ENCODE data around the gene TMEM200B. TPM values are rescaled to one million over a fixed set of nuclear protein-coding genes. Genes with fewer than 3 reads are reported as not detected.
"Not testable (repeated sequence)": the region's sequence is repeated elsewhere in the genome, so short reads cannot be mapped to it uniquely, and the experiment has no call there.

TMEM200B gene
- 1 to 10 TPM; 1.3 to 6.3 TPM for total RNA-seq
- long read RNA-seq, partial matches to known transcripts = 0 of 3 reads
- long read RNA-seq, other reads (novel, unspliced or antisense) = 2 of 3 reads

DNA sequence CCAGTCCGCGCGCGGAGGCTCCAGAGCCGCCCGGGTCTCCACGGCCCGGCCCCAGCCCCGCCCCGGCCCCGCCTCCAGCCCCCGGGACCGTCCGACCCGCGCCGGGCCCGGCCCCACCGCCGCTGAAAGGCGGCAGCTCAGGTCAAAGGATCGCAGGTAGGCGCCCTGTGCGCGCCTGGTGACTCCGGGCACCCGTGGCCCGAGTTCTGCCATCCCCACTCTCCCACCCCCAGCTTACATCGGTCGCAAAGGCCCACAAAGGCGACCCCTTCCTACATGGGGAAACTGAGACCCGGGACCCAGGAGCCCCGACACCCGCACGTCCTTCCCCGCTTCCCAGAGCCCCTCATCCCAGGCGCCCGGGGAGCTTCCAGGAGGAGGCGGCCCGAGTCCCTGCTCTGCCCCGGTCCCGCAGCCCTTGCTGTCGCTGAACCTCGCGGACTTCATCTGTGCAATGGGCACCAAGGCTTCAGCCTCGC lies at the start of gene TMEM200B:
Gene TMEM200B, minus strand, starts transcription at position 17 of the 479 bp plus-strand sequence. CDS start 2,075 bp downstream, outside the sequence.
- ATAC-seq (peak; percentile 9), DNase-seq (no peak)
- intact Hi-C loops (cut with DNase I, micrococcal nuclease) = no loop called here

DNA sequence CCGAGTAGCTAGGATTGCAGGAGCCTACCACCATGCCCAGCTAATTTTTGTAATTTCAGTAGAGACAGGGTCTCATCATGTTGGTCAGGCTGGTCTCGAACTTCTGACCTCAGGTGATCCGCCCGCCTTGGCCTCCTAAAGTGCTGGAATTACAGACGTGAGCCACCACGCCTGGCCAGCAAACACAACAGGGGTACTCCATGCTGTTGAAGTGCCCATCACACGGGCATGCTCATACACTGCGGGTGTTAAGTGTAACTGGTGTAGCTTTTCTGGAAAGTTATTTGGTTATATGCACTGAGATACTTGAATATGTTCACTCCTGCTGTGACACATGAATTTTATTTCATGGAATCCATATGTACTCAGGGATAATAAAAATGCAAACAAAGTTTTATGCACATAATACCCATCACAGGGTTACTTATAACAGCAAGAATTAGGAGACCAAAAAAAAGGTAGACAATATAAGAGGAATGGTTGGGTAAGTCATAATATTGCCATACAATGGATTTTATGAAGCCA lies 48.8 kb upstream of the TMEM200B start:
- ATAC-seq (no peak), DNase-seq (no peak)
- intact Hi-C loops (cut with DNase I, micrococcal nuclease) = no loop called here

DNA sequence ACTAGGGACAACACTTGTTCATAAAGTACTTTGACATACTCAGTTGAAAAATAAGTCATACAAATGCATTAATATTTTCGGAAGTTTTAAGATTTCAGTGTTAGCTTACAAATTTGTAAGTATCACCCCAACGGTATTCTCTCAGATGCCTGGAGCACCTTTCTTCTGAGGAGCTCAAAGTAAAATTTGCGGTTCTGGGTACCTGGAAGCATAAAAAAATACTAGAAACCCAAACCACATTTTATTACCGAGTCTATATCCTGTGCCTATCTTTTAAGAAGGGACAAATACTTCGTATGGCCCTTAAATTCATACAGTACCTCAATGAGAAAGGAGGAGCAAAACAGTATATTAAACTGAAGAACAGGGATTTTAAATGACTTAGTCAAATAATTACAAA lies 47.8 kb upstream of the TMEM200B start:
- no peak for DNase-seq
- intact Hi-C loops (cut with DNase I, micrococcal nuclease) = no loop called here
- no peak for ATAC-seq

DNA sequence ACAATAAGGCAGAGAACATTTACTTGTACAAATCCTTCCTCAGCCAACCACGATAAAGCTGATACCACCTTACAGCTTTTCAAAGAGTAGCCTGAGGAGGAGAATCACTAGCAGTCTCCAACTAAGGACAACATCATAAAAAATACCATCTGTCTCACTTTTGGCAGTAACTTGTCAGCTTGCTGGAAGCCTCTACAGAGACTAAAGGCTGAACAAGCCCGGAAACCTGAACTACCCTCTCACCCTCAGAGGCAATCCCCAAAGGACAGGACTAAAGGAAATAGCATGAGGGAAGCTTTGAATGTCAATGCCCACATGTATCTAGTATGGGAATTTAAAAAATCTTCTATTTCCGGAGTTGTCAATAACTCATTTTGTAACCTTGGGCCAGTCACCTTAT lies 47.4 kb upstream of the TMEM200B start:
- peak; percentile 29 for ATAC-seq
- intact Hi-C loops (cut with DNase I, micrococcal nuclease) = no loop called here

DNA sequence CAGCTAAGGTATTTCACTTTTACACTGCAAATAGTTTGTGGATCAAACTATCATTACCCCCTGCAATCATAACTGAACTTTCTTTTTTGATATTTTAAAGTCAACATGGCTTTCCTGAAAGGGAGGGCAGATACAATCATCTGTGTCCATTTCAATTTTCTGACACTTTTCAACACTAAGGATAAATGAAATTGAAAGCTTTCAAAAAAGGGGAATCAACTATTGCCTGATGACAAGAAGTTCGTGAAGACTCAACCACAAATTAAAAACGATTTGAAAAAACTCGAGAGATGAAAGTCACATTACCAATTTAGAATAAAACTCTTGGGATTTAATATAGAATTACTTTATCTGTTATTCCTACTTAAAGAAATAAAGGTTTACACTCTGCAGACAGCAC lies 46.3 kb upstream of the TMEM200B start:
- intact Hi-C loops (cut with DNase I, micrococcal nuclease) = no loop called here
- ATAC-seq (no peak), DNase-seq (no peak)

More for the DNA sequence above, 47.4 kb upstream of the TMEM200B start:
- DNase-seq = no peak

DNA sequence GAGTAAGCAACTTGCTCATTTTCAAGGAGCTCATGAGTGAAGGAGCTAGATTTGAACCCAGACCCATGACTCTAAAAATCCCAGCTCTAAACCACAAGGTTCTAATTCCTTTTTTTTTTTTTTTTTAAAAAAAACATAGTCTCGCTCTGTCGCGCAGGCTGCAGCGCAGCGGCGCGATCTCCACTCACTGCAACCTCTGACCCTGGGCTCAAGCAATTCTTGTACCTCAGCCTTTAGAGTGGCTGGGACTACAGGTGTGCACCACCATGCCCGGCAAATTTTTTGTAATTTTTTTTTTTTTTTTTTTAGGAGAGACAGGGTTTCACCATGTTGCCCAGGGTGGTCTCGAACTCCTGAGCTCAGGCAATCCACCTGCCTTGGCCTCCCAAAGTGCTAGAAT lies 44.2 kb upstream of the TMEM200B start:
- ATAC-seq (no peak), DNase-seq (no peak)
- intact Hi-C loops (cut with DNase I, micrococcal nuclease) = no loop called here

DNA sequence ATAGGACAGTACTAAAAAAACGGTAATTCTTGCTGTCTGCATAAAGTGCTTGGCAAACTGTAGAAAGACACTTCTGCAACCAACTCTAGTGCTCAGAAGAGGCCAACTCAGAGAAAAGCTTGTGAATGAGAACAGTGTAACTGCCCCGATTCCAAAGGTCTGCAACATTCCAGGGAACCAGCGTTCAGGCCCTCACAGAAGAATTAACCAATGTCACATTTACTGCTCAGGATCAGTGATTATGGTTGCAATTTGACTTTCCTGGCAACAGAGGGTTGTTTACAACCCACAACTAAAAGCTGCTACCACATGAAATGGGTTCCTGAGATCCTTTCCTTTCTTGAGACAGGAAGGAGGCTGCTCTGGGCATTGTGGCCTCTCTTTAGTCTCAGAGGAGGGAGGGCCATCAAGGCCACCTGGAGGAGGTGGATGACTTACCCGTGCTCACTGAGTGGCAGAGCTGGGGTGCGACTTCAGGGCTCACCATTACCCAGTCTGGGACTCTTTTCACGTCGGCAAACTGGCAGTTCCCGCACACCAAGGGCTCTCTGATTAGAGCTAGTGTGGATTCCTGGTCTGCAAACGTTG lies 42.7 kb upstream of the TMEM200B start:
- no peak for DNase-seq
- ATAC-seq = peak; percentile 76
- intact Hi-C loops (cut with DNase I, micrococcal nuclease) = no loop called here

DNA sequence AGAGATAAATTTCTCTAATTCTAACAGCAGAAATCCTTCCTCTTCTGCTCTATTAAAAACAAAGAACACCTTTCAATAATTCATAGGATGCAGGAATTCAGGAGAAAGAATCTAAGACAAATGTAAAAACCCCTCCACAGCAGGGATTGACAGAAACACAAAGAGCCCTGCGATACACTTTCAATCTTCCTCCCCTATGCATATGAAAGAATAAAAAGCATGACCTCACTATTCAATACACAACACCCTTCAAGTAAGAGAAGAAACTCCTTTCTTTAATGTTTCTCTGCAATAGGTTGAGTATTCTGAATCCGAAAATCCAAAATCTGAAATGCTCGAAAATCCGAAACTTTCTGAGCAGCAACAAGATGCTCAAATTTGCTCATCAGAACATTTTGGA lies 40.9 kb upstream of the TMEM200B start:
- intact Hi-C loops (cut with DNase I, micrococcal nuclease) = no loop called here
- ATAC-seq = no peak
- no peak for DNase-seq

DNA sequence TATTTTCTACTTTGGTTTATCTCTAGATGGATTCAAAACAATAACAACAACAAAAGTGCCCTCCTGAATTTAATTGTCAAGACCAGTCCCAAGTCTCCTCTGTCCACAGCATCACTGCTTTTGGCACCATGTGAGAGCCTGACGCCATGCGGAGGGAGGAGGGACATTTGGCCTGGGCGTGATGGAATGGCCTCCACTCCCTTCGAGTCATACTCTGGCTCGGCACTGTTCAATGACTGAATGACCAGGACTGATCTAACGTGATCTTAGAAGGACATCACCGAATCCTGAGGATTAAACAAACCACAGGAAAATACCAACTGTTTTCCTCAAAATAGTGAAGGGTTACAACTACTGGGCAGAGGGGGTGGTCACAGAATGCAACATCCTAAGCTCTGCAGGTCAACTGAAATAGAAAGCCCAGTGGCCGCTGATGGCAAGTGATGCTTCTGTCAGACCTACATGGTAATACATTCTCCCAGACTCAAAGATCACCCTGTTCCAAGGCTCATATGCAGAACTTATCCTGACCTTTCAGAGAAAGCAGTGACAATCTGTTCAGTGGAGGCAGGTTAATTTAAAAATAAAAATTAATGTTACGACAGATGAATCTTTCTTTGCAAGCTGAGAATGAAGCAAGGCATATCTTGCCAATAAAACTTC lies 38.9 kb upstream of the TMEM200B start:
- intact Hi-C loops (cut with DNase I, micrococcal nuclease) = no loop called here
- DNase-seq (no peak), ATAC-seq (peak; percentile 48)

DNA sequence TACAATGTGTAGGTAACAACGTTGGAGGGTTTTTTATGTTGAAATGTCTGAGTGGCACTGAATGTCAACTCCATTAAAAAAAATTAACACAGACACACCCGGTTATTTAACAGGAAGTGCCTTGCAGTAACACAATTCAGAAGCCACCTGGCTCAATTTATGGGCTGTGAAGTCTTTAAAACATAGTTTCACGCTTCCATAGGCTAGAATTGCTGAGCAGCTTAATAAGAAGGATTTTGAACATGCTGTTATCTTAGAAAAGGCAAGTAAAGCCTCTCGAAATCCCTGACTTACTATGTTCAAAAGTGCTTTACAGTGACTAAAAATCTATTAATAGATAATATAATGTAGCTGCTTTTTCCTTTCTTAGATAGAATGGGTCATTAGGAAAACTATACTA lies 38.3 kb upstream of the TMEM200B start:
- ATAC-seq (peak; percentile 64), DNase-seq (no peak)
- intact Hi-C loops (cut with DNase I, micrococcal nuclease) = no loop called here

DNA sequence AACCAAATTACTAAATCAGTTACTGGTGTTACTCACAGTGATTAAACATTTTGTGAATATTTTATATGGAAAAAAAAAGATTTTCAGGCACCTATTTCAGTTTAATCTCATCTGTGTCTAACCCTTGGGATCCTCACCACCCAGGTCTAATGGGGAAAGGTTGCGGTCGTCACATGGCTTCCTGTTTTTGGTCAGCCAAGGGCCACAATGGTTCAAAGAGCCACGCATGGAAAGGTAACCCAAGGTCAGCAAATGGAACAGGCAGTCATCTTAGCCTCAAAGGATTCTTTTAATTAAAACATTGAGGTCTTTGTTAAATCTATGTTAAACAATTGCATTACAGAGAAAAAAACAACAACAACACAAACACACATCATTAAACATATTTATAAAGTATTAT lies 36.1 kb upstream of the TMEM200B start:
- ATAC-seq (no peak), DNase-seq (no peak)
- intact Hi-C loops (cut with DNase I, micrococcal nuclease) = no loop called here

DNA sequence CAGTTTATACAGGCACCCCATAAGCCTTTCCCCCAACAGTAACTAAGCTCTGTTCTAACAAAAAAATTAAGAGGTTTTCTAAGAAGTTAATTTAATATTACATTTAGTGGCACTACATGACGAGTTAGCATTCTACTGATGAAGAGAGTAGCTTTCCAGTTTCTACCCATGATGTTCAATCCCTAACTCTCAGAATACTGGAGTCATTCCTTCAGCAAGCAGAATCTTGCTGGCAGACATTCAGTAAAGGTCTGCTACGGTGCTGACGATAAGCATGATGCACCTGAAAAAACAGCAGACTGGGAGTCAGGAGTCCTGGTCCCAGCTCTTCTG lies 33.5 kb upstream of the TMEM200B start:
- DNase-seq = no peak
- ATAC-seq = no peak
- intact Hi-C loops (cut with DNase I, micrococcal nuclease) = no loop called here

DNA sequence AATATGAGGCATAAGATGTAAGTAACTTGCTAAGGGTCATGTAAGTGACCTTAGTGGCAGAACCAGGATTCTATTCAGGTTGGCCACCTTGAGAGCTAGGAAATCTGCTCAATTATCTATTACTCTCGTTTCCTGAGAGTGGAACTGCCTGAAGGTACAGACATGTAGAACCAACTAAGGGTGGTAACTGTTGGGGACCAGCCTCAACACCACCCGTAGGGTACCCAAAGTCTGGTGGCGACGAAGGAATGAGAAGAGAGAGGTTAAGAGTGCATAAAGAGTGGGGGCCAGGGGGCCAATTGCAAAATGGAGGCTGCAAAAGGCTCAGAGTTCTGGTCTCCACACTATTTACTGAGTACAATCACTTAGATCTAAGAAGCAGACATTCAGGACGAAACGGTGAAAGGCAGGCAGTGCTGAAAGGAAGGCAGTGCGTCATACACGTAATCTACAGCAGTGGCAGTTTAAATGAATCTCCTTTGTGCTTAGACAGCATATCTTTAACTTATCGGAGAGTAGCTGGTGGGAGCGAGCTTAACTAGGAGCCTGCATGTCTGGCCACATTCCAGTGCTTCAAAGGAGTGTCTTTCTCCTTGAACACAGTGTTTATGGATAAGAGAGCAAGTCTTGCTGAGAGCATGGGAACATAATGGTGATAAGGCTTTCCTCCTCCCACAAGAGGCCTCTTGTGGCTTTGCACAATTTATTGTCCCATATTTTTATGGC lies 33.0 kb upstream of the TMEM200B start:
- intact Hi-C loops (cut with DNase I, micrococcal nuclease) = no loop called here
- DNase-seq = no peak
- ATAC-seq = no peak

DNA sequence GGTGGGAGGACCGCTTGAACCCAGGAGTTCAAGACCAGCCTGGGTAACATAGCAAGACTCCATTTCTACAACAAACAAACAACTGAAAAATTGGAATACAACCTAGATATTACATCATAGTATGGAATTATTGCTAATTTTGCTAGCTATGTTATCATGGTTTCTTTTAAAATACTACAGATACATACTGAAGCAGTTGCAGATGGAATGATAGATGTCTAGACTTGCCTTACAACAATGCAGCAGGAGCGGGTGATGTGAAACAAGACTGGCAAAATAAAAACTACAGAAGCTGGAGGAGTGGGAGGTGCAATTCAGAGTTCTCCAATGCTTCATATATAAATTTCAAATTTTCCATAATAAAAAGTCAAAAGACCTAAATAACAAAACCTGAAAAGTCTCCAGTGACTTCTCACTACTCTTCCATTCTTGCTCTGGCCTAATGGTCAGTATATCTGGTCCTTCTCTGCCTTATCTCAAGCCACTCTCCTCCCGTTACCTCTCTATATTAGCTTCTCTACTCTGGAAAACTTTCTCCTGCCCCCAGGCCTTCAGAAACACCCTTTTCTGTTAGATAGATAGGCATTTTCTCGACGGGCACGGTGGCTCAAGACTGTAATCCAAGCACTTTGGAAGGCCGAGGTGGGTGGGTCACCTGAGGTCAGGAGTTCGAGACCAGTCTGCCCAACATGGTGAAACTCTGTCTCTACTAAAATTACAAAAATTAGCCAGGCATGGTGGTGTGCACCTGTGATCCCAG lies 28.5 kb upstream of the TMEM200B start:
- intact Hi-C loops (cut with DNase I, micrococcal nuclease) = no loop called here
- DNase-seq (no peak), ATAC-seq (no peak)

DNA sequence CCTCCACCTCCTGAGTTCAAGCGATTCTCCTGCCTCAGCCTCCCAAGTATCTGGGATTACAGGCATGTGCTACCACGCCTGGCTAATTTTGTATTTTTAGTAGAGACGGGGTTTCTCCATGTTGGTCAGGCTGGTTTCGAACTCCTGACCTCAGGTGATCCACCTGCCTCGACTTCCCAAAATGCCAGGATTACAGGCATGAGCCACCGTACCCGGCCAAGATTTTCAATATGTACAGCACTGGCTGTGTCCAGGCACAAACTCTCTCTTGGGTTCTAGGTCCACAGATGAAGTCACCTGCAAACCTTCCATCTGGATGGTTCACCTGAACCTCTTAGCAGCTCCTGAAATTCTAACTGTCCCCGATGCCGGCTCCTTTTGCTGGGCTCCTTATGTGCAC lies 26.6 kb upstream of the TMEM200B start:
- DNase-seq; intact Hi-C loops (cut with DNase I, micrococcal nuclease); ATAC-seq: not testable (repeated sequence)

DNA sequence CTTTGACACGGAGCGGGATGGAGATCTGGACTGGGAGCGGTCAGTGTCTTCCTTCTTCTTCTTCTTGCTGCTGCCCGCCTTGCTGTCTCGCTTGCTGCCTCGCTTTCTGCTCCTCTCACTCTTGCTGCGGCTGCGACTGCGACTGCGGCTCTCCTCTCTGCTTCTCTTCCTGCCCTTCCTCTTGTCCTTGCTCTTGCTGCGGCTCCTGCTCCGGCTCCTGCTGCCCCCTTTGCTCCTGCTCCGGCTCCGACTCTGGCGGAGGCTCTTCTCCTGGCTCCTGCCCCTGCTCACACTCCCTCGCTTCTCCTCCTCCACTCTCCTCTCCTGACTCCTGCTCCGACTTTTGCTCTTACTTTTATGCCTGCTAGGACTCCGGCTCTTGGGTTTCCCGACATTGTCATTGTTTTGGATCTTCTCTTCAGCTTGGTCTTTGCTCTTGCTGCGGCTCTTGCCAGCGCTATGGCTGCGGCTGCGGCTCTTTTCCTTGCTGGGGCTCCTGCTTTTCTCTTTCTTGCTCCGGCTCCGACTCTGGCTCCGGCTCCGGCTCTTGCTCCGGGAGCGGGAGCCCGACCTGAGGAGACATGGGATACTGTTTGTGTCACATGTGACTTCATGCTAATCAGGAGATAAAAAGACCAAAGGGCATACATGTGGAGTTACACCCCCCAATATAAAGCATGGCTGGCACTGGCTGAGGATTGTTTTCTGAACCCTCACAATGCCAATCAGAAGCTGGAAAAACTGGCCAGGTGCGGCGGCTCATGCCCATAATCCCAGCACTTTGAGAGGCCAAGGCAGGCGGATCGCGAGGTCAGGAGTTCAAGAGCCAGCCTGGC lies 25.2 kb upstream of the TMEM200B start:
- intact Hi-C loops (cut with DNase I, micrococcal nuclease) = no loop called here
- ATAC-seq = no peak
- DNase-seq = no peak

DNA sequence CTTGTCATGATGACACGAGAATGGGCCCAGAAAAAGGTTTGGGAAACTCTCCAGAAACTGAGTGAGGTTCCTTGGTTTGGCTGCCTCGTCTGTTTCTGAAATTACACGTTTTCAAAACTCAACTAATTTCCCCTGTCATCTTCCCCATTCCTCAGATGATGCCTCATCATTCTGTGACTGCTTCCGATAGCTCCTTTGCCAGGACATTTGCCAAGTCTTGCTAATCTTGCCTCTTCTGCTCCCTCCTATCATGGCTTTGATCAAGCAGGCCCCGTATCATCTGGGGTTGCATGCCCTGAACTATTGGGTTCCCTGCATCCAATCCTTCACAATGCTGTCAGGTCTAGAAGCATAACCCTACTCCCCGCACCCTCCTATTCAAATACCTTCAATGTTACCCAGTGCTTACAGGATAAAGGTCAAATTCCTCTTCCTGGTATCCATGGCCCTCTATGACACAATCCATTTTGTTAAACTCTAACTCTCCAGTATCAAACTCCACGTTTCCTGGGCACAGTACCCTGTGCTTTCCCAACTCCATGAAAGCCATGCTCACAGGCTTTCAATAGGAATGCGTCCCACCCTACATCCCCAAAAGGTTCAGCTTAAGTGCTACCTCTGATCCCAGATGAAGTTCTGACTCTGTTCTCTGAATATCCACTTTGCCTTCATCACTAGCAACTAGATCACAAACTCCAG lies 22.2 kb upstream of the TMEM200B start:
- no peak for DNase-seq
- intact Hi-C loops (cut with DNase I, micrococcal nuclease) = no loop called here
- peak; percentile 95 for ATAC-seq

DNA sequence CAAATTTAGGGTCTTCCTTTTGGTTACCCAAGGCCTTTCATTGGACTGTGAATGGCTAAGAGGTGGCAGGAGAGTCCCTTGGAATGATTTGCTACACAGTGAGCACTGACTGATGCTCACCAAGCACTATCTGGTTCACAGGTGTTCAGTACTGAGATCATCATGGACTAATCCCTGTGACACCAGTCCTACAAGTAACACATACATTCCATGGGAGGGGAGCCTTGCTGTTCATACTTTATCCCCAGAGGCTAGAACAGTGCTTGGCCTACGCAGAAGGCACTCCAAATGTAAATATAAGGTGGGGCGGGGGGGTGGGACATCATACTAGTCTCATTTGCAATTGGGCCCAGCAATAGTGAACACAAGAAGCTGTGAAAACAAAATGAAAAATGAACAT lies 20.5 kb upstream of the TMEM200B start:
- DNase-seq (no peak), ATAC-seq (no peak)
- intact Hi-C loops (cut with DNase I, micrococcal nuclease) = no loop called here
